Subcutaneous abdominal adipose tissue (tissue), 5 donors: ENCODE measurements around the gene IGFL1.
"Not testable (repeated sequence)": the region's sequence is repeated elsewhere in the genome, so short reads cannot be mapped to it uniquely, and the experiment has no call there.

ENCODE experiments used
- H3K27ac ChIP-seq: one replicate; pipeline ENCODE4 v1.7.0; 2013; ENCODE audit warnings: low read depth, mild to moderate bottlenecking, inconsistent platforms, low read length, moderate library complexity
- H3K27me3 ChIP-seq, 5 donors: one replicate each; pipeline ENCODE4 v1.7.0; 2013; ENCODE audit warnings: low read length in 5 of 5, inconsistent platforms in 1 of 5; ENCODE audit not compliant: control insufficient read depth in 5 of 5, insufficient read depth in 4 of 5
- H3K36me3 ChIP-seq, 5 donors: one replicate each; pipeline ENCODE4 v1.7.0; 2013; ENCODE audit warnings: low read length in 5 of 5; ENCODE audit not compliant: control insufficient read depth in 5 of 5, insufficient read depth in 5 of 5
- H3K4me1 ChIP-seq, 5 donors: one replicate each; pipeline ENCODE4 v1.7.0; 2013; ENCODE audit warnings: low read length in 5 of 5, mild to moderate bottlenecking in 3 of 5, moderate library complexity in 1 of 5; ENCODE audit not compliant: control insufficient read depth in 5 of 5, insufficient read depth in 5 of 5
- H3K4me3 ChIP-seq, 5 donors: one replicate each; pipeline ENCODE4 v1.7.0; 2013; ENCODE audit warnings: low read length in 5 of 5, low read depth in 1 of 5
- H3K9ac ChIP-seq, 5 donors: one replicate each; pipeline ENCODE4 v1.7.0; 2013; ENCODE audit warnings: low read length in 5 of 5, mild to moderate bottlenecking in 4 of 5, moderate library complexity in 3 of 5
- H3K9me3 ChIP-seq, 5 donors: one replicate each; pipeline ENCODE4 v1.7.0; 2013; ENCODE audit warnings: low read length in 5 of 5; ENCODE audit not compliant: control insufficient read depth in 5 of 5
- donor health status: healthy.
- donor health status: healthy.
- donor health status: healthy.
- donor health status: healthy.
- donor health status: healthy.

IGFL1 gene

DNA sequence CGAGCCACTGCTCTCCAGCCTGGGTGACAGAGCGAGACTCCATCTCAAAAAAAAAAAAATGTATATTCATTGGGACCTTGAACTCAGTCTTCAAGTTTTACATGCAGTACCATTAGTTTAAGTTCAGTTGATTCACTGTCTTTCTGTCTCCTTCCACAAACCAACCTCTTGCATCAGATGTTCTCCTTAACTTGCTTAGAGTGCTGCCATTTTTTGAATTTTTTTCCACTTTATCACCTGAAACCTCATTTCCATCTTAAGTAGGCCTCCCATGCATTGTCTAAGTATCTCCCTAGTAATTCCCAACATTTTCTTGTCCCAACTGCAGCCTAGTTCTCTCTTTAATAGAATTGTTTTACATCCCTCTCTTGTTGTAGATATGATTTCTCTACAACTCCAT, 8.6 kb downstream of the IGFL1 start:
- H3K36me3 ChIP-seq, H3K4me1 ChIP-seq, H3K4me3 ChIP-seq, H3K27ac ChIP-seq, H3K9ac ChIP-seq, H3K9me3 ChIP-seq: not testable (repeated sequence)
- H3K27me3 ChIP-seq = peaks cover 3 to 13% (median 5%) of the 10 kb centered on the region in 5 donors

DNA sequence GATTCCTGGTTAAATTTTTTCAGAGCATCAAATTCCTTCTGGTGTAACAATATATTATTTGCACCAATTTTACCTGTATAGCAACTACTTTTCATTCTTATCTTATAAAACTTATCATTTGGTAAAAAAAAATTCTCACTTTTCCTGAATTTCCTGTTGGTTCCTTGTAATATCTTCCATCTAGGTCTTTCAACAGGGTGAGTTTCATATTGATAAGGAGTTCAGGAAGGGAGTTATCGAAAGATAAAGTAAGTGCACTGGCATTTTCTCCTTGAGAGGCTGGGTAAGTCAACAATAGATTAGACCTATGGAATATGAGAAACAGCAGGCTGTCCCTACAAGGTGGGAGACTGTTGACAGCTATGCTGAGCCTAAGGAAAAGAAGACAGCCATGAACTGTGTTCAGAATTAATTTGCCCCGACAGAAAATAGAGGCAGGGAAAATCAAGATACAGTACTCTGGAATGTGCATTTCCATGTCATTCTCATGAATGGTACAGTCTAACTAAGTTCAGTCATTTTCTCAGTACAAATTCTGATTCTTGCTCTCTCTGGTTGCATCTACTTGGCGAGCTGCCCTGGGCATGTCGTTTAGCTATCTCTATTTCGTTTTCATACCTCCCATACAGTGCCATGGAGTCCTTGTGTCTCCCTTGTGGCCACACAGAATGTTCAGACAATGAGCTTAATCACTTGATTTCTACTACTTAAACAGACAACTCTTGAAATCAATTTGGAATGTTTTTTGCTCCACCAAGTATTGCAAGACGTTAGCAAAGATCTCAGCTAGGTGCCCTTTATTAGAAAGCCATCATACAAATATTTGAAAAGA, 9.9 kb downstream of the IGFL1 start:
- H3K36me3 ChIP-seq = no peaks in the 10 kb centered on the region
- H3K4me1 ChIP-seq = no peaks in the 10 kb centered on the region
- H3K4me3 ChIP-seq = no peak overlapping the region
- peaks cover 3 to 13% (median 5%) of the 10 kb centered on the region in 5 donors for H3K27me3 ChIP-seq
- no peak overlapping the region for H3K9ac ChIP-seq
- no peak overlapping the region for H3K27ac ChIP-seq
- no peaks in the 10 kb centered on the region for H3K9me3 ChIP-seq

- no peak overlapping the region for H3K4me3 ChIP-seq
- no peak overlapping the region for H3K27ac ChIP-seq
- H3K4me1 ChIP-seq = no peaks in the 10 kb centered on the region
- no peak overlapping the region for H3K9ac ChIP-seq
- no peaks in the 10 kb centered on the region for H3K9me3 ChIP-seq
- H3K27me3 ChIP-seq = peaks cover 3 to 13% (median 10%) of the 10 kb centered on the region in 5 donors
- H3K36me3 ChIP-seq = no peaks in the 10 kb centered on the region
Observed at GRCh38 chr19:46240693-46241092, 11.2 kb downstream of the IGFL1 start.

DNA sequence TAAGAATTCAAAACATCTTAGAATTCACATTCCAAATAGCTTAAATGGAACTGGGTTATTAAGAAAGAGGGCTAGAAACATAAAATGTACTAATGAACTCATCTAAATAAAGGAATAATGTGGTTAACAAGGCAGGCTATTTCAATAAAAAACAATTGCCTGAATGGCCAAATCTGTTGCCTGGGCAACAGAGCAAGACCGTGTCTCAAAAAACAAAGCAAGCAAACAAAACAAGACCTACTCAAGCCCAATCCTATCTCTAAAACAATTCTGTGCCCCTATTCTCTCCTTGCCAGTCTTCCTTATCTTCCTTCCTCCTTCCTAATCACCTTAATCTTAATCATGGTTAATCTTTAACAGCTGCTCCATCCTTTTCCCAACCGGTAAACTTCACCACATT, 12.1 kb downstream of the IGFL1 start:
- Histone ChIP-seq H3K9me3 (no peaks in the 10 kb centered on the region), H3K4me1 (no peaks in the 10 kb centered on the region), H3K4me3 (no peak overlapping the region), H3K27ac (no peak overlapping the region), H3K9ac (no peak overlapping the region), H3K36me3 (no peaks in the 10 kb centered on the region), H3K27me3 (peaks cover 3 to 13% (median 10%) of the 10 kb centered on the region in 5 donors)

- H3K36me3 ChIP-seq, H3K9me3 ChIP-seq, H3K4me1 ChIP-seq, H3K9ac ChIP-seq, H3K4me3 ChIP-seq, H3K27ac ChIP-seq: not testable (repeated sequence)
- peaks cover 3 to 13% (median 10%) of the 10 kb centered on the region in 5 donors for H3K27me3 ChIP-seq
Observed at GRCh38 chr19:46243081-46243654, 13.6 kb downstream of the IGFL1 start.

DNA sequence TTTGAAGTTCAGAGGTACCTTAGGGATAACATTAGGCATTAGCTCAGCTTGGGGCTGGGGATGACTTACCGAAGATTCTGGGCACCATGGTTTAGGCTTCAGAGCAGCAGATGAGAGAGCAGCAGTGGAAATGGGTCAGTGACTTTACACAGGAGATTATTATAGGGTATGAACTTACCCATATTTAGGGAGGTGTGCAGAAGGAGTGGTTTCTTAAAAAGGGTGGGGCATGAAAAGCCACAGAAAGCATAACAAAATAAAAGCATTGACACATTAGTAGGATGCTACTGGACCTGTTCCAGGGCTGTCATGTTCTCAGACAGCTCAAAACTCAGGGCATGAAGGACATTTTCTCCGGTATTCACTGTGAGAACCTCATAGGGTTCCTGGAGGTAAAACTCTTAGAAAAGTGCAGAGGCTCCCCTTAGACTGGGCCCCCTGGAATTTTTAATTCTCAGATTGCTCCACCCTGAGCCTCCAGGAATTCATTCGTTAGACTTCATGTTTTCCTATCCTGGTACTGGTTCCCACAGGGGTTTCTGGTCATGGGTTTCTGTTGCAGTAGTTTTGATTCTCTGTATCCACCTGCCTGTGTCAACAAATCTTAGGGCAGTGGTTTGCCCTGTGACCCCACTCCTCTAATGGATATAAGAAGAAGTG, 20.7 kb downstream of the IGFL1 start:
- no peak overlapping the region for H3K4me3 ChIP-seq
- H3K27me3 ChIP-seq = peaks cover 0 to 14% (median 6%) of the 10 kb centered on the region in 5 donors
- H3K36me3 ChIP-seq = no peaks in the 10 kb centered on the region
- H3K9ac ChIP-seq = no peak overlapping the region
- H3K27ac ChIP-seq = no peak overlapping the region
- no peaks in the 10 kb centered on the region for H3K4me1 ChIP-seq
- no peaks in the 10 kb centered on the region for H3K9me3 ChIP-seq

DNA sequence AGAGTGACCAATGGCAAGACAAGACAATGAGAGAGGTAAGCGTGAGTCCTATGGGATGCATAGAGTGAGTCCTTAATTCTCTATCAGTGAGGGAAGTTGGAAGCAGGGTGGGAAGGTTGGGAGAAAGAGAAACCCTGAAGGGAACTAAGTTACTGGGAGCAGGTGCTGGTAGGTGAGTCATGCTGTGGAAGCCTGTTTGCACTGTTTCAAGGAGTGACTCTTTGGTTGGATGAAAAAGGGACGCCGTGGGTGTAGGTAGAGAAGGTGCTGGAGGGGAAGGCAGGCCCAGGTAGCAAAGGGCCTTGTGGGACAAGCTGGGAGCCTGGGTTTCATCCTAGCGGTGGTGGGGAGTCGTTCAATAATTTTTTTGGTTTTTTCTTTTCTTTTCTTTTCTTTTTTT, 21.9 kb downstream of the IGFL1 start:
- no peak overlapping the region for H3K27ac ChIP-seq
- H3K27me3 ChIP-seq = peaks cover 0 to 14% (median 3%) of the 10 kb centered on the region in 5 donors
- no peaks in the 10 kb centered on the region for H3K36me3 ChIP-seq
- H3K9me3 ChIP-seq = no peaks in the 10 kb centered on the region
- H3K4me3 ChIP-seq = no peak overlapping the region
- no peaks in the 10 kb centered on the region for H3K4me1 ChIP-seq
- H3K9ac ChIP-seq = no peak overlapping the region

- Histone ChIP-seq H3K36me3 (no peaks in the 10 kb centered on the region), H3K9ac (no peak overlapping the region), H3K4me3 (no peak overlapping the region), H3K4me1 (no peaks in the 10 kb centered on the region), H3K9me3 (no peaks in the 10 kb centered on the region), H3K27me3 (peaks cover 2 to 9% (median 2%) of the 10 kb centered on the region in 5 donors), H3K27ac (no peak overlapping the region)
Observed at GRCh38 chr19:46254776-46255175, 25.2 kb downstream of the IGFL1 start.

DNA sequence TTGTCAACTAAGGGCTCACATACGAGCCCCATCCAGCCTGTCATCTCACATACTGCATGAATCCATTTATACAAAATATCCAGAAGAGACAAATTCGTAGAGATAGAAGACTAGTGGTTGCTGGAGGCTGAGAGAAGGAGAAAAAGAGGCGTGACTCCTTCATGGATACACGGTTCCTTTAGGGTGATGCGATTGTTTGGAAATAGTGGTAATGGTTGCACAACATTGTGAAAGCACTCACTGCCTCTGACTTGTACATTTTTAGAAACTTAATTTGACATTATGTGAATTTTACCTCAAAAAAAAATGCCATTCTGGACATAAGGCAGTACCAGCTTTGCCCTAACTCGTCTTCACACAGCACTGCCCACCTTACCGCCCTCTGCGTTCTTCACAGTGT, 27.3 kb downstream of the IGFL1 start:
- no peak overlapping the region for H3K4me3 ChIP-seq
- no peaks in the 10 kb centered on the region for H3K9me3 ChIP-seq
- H3K36me3 ChIP-seq = no peaks in the 10 kb centered on the region
- H3K27me3 ChIP-seq = peaks cover 8 to 15% (median 13%) of the 10 kb centered on the region in 5 donors
- no peak overlapping the region for H3K27ac ChIP-seq
- H3K9ac ChIP-seq = no peak overlapping the region
- no peaks in the 10 kb centered on the region for H3K4me1 ChIP-seq

DNA sequence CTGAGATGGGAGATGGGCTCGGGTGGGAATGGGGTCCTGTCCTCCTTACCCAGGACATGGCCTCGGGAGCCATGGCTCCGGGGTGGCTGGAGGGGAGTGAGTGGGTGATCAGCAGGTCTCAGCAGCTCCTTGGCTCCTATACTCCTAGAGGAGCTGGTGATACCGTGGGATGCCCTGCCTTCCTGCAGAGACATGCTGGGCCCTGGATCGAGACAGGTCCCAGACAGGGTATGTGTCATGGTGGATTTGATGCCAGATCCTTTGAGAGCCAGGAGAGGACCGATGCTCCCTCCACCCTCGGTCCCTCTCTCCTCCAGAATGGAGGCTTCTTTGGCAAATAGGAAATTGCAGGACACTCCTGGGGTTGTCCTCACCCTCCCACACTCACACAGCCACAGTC, 32.0 kb downstream of the IGFL1 start:
- H3K36me3 ChIP-seq, H3K4me1 ChIP-seq, H3K27ac ChIP-seq, H3K9me3 ChIP-seq, H3K9ac ChIP-seq, H3K4me3 ChIP-seq: not testable (repeated sequence)
- H3K27me3 ChIP-seq = peaks cover 9 to 23% (median 17%) of the 10 kb centered on the region in 5 donors
